ENCODE data around the gene B3GLCT.
A peak's percentile ranks its signal among the peaks of the same experiment; 100 is the strongest.
"Not testable (repeated sequence)": the region's sequence is repeated elsewhere in the genome, so short reads cannot be mapped to it uniquely, and the experiment has no call there.

B3GLCT gene

GRCh38 chr13:31172001-31172400, 27.8 kb upstream of the B3GLCT start:
- H3K4me3 ChIP-seq (replicated peaks in 1 of 2; ENCODE audit: low read depth in 2 of 2, low read length in 2 of 2), result no peak overlapping the region
- peak; percentile 80 to 87 for DNase-seq (ENCODE audit: low read depth in 2 of 2)
- TF ChIP-seq, protein P1, sequence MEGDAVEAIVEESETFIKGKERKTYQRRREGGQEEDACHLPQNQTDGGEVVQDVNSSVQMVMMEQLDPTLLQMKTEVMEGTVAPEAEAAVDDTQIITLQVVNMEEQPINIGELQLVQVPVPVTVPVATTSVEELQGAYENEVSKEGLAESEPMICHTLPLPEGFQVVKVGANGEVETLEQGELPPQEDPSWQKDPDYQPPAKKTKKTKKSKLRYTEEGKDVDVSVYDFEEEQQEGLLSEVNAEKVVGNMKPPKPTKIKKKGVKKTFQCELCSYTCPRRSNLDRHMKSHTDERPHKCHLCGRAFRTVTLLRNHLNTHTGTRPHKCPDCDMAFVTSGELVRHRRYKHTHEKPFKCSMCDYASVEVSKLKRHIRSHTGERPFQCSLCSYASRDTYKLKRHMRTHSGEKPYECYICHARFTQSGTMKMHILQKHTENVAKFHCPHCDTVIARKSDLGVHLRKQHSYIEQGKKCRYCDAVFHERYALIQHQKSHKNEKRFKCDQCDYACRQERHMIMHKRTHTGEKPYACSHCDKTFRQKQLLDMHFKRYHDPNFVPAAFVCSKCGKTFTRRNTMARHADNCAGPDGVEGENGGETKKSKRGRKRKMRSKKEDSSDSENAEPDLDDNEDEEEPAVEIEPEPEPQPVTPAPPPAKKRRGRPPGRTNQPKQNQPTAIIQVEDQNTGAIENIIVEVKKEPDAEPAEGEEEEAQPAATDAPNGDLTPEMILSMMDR (IDR thresholded peaks at IDR 0.05; ENCODE audit: low read depth, low read length), result no peak

GRCh38 chr13:31172535-31172934, 27.2 kb upstream of the B3GLCT start:
- DNase-seq (ENCODE audit: low read depth in 2 of 2), result peak; percentile 94 to 95

DNA sequence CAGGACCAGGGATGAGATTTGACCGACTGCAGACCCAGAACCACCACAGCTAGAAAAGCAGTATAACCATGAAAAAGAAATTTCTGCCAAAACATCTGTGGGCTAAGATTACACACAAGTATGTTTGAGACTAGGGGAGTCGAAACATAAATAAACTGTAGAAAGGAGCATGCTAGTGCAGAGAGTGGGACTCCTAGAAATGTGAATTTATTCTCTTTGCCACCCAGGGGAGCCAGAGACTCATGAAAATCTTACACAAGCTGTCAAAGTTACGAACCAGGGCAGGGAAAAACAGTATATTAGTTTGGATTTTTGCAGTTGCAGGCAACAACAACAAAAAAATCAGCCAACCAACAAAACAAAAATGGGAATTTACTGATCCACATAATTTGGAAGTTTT, 25.8 kb upstream of the B3GLCT start:
- peak; percentile 30 to 64 for DNase-seq (ENCODE audit: low read depth in 2 of 2)
- TF ChIP-seq, protein P1 (IDR thresholded peaks at IDR 0.05; ENCODE audit: low read depth, low read length), result no peak
- H3K4me3 ChIP-seq (replicated peaks in 1 of 2; ENCODE audit: low read depth in 2 of 2, low read length in 2 of 2), result no peak overlapping the region

More at GRCh38 chr13:31172535-31172934, 27.2 kb upstream of the B3GLCT start:
- TF ChIP-seq, protein P1 (IDR thresholded peaks at IDR 0.05; ENCODE audit: low read depth, low read length), result no peak
- H3K4me3 ChIP-seq (replicated peaks in 1 of 2; ENCODE audit: low read depth in 2 of 2, low read length in 2 of 2), result no peak overlapping the region

DNA sequence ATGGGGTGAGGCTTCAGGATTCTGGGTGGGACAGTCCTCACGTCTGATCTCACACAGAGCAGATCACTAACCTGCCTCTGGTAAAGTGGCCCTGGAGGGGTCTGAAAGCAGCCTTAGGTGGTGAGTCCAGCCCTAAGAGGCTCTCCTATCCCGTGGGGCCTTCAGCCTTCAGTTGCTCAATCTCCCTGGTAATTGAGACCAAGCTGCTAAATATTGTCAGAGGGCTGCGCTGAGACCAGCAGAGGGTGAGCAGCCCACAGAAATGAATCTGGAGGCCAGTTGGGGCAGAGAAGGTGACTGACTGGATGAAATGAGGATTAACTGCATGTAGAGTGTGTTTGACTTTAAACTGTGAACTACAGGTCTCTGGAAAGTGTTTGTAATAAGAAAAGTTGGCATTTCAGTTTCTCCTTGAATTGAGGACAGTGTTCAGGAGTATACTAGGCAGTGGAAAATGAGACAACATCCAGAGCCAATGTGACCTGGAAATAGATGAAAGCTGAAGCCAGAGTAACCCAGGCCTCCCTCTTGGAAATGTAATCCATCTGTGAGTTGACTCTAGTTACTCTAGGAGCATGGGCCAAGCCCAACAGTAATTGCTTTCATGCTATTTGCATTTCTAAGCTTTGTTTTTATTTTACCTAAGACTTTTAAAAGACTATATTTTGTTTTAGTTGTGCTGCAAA, 23.8 kb upstream of the B3GLCT start:
- TF ChIP-seq, protein P1 (IDR thresholded peaks at IDR 0.05; ENCODE audit: low read depth, low read length), result no peak
- no peak for DNase-seq (ENCODE audit: low read depth in 2 of 2)
- no peak overlapping the region for H3K4me3 ChIP-seq (replicated peaks in 1 of 2; ENCODE audit: low read depth in 2 of 2, low read length in 2 of 2)

GRCh38 chr13:31177813-31178495, 21.8 kb upstream of the B3GLCT start:
- DNase-seq (ENCODE audit: low read depth in 2 of 2); H3K4me3 ChIP-seq (replicated peaks in 1 of 2; ENCODE audit: low read depth in 2 of 2, low read length in 2 of 2): not testable (repeated sequence)

GRCh38 chr13:31179241-31179640, 20.5 kb upstream of the B3GLCT start:
- DNase-seq (ENCODE audit: low read depth in 2 of 2), result no peak

DNA sequence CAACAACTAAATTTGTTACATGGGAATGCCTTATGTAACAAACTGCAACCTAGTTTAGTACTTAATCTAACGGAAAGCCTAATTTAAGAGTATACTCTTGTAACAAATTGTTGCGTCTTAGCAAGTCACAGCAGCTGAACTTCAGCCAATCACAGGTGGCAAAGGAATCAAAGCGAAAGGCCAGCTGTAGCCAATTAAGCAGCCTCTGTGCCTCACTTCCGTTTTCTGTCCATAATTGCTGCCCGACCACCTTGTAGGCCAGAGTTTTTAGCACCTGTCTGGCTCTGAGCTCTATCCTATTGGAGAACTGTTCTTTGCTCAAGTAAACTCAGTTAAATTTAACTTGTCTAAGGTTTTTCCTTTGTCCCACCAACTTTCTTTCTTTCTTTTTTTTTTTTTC, 20.0 kb upstream of the B3GLCT start:
- TF ChIP-seq, protein P1 (IDR thresholded peaks at IDR 0.05; ENCODE audit: low read depth, low read length), result no peak
- no peak for DNase-seq (ENCODE audit: low read depth in 2 of 2)
- no peak overlapping the region for H3K4me3 ChIP-seq (replicated peaks in 1 of 2; ENCODE audit: low read depth in 2 of 2, low read length in 2 of 2)

More at GRCh38 chr13:31179241-31179640, 20.5 kb upstream of the B3GLCT start:
- H3K4me3 ChIP-seq (replicated peaks in 1 of 2; ENCODE audit: low read depth in 2 of 2, low read length in 2 of 2), result no peak overlapping the region
- TF ChIP-seq, protein P1 (IDR thresholded peaks at IDR 0.05; ENCODE audit: low read depth, low read length), result no peak

Measured in cardiac fibroblast (primary cell).